CD4-positive, alpha-beta T cell treated with Interleukin-17A for 1 hour (primary cell): Measurements from ENCODE around the gene NSFL1C.
"Not testable (repeated sequence)": the region's sequence is repeated elsewhere in the genome, so short reads cannot be mapped to it uniquely, and the experiment has no call there.

Source experiments
- DNase-seq: peaks from one replicate; pipeline ENCODE4 v3.0.0-alpha.2; 2020

Gene NSFL1C

GRCh38 chr20:1422753-1423152, 43.9 kb downstream of the NSFL1C start:
- no peak for DNase-seq

DNA sequence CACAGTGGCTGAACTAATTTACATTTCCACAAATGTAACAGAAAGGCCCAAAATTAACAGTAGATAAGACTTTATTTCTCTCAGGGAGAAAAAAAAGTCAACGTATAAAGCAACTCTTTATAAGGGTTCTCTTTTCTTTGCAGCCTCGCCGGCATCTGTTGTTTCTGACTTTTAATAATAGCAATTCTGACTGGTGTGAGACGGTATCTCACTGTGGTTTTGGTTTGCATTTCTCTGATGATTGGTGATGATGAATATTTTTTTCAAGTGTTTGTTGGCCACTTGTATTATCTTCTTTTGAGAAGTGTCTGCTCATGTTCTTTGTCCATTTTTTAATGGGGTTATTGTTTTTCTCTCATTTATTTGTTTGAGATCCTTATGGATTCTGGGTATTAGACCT, 46.6 kb downstream of the NSFL1C start:
- no peak for DNase-seq

- no peak for DNase-seq
Measured at GRCh38 chr20:1418350-1418749, 48.3 kb downstream of the NSFL1C start.

DNA sequence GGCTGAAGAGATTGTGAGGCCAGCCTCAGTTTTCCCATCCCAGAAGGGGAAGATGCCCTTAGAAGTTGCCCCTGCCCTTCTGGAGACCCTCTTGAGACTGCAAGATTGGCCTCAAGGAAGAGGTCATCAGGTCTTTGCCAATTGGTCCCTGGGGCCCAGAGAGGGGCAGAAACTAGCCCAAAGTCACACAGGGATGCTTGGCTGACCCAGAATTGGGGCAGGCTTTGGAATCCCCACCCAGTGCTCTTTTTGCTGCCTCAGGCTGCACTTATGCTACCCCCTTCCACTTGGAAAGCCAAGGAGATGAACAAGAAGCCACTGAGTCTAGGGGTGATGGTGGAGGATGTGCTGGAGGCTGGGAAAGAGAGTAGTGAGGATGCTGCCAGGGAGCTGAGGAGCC, 48.9 kb downstream of the NSFL1C start:
- DNase-seq = no peak

DNA sequence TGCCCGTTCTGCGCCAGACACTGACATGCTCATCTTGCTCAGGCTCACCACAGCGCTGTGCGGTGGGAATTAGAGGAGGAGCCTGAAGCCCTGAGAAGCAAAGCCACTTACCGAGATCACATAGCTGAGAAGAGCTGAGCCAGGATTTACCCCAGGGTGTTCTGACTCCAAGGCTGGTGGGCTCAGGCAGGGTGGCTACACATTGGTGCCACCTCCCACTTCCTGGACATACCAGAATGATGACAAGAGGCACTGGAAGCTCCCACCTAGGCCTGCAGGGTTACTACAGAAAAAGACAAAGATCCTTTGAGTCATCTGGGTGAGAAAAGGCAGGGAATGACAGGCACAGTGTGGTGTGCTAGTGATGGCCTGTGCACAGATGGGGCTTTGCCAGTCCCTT, 49.4 kb downstream of the NSFL1C start:
- DNase-seq = no peak

DNA sequence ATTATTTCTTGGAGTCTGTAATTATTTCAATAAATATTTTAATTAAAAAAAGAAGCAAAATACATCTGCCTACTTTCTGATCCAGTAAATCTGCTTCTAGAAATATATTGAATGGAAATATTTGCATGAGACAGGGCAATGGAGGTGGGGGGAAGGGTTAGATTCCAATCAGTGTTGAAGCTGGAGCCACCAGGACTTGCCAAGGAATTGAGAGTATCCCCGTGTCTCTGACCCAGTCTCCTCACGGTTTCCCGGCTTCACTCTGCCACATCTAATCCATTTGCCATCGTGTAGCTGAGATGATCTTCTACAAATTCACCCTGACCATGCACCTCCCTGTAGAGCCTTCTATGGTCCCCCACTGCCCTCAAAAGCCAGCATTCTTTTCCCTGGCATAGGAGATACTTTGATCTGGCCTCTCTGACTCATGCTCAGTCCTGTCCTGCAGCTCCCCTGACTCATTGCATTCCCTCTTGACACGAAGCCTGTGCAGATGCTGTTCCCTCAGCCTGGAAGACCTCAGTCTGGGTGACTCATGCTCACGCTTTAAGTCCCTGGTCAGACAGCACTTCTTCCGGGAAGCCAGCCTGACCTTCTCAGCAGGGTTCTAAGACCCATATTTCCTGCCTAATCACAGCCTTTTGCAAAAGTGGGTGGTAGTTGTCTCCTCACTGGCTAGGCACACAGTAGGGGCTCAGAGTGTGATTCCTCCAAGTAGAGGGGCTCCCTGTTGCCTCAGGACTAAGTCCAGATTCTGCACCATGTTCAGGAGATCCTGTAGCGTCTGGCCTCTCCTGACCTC, 50.8 kb downstream of the NSFL1C start:
- no peak for DNase-seq

- no peak for DNase-seq
Measured at GRCh38 chr20:1414982-1415381, 51.7 kb downstream of the NSFL1C start.

DNA sequence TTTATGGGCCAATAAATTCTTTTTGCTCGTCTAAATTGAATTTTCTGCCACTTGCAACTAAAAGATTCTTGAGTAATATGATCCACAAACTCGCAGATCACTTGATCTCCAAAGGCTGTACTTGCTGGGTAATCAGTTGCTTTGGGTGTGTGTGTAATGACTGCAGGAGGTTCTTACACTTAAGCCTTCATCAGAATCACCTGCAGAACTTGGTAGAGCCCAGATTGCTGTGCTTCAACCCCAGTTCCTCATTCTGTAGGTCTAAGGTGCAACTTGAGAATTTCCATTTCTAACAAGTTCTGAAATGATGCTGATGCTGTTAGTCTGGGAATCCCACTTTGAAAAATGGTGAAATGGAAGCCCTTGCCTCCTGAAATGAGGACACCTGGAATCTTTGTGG, 60.8 kb downstream of the NSFL1C start:
- DNase-seq = no peak

DNA sequence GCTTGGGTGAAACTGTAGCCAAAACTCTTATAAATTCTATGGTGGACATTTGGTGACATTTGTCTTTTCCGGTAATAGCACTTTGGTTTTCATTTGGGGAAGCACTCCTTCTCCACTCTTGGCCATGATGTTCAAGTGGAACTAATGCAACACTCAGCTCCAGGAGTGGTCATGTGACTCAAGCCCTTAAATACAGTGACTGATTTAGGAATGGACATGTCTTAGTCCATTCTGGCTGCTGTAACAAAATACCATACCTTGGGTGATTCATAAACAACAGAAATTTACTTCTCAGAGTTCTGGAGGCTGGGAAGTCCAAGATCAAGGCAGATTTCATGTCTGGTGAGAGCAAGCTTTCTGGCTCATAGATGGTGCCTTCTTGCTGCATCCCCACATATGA, 63.0 kb downstream of the NSFL1C start:
- DNase-seq = no peak

DNA sequence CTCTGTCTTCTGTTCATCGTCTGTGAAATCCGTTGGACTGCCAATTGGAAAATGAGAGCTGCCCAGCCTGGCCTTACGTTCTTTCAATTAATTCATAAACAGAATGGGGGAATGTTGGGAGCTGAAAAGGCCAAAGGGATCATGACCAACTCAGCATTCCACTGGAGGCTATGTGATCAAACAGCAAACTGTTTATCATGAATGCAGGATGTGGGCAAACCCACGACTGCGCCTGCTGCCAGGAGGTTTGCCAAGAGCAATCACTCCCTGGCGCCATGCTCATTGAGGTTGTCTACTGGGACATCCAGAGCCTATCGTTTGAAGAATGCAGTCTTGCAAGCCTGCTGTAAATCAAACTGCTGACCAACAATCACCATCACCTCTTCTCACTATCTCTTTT, 64.5 kb downstream of the NSFL1C start:
- no peak for DNase-seq

DNA sequence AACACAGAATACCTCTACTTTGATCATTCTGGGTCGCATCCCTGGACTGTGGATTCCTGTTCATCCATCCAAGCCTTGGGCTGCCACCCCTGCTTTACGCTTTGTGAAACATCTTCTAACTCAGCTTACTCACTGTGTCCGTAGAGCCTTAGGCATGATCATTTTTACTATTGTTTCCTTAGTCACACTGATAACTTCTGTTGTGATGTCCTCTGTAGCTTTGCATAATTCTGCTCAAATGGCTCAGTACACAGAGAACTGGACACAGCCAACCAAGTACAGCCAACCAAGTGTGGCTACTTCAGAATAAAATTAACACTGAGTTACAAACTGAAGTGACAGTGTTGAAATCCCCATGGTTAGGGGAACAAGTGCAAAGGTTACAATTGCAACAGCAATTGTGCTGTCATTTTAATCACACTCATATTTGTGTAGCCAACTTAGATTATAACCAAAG, 65.2 kb downstream of the NSFL1C start:
- DNase-seq = no peak

- DNase-seq = not testable (repeated sequence)
Measured at GRCh38 chr20:1399678-1400366, 66.8 kb downstream of the NSFL1C start.

DNA sequence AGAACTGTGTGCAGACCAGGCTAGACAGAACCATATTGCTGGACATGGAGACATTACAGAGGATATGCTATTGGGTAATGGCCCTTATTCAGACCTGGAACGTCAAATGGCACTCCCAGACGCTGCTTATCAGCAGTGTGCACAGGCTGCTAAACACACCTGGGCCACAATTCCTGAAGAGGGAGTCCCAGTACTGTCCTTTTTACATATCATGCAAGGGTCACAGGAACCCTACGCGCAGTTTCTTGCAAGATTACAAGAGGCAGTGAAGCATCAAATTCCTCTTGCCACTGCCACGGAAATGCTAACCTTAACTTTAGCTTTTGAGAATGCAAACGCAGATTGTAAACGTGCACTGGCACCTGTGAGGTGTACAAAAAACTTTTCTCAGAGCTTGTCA, 68.5 kb downstream of the NSFL1C start:
- not testable (repeated sequence) for DNase-seq

DNA sequence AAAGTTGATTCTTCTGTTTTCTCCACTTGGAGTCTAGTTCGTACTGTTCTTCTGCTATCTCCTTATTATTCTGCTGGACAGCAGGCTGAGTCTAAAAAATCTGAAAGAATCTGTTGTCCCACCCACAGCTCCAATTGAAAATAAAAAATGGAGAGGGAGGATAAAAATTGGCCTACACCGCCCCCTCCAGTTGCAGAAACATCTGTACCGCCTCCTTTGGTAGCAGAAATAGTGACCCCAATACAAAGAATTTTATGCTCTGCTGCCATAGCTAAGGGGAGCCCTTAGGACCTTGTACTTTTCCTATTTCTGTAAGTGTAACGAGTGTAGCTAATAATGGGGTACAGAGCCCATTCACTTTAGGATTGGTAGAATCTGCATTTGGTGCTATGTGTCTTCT, 68.9 kb downstream of the NSFL1C start:
- DNase-seq = no peak

GRCh38 chr20:1396702-1397101, 69.9 kb downstream of the NSFL1C start:
- no peak for DNase-seq

- DNase-seq = no peak
Measured at GRCh38 chr20:1396264-1396663, 70.4 kb downstream of the NSFL1C start.

GRCh38 chr20:1394686-1395085, 72.0 kb downstream of the NSFL1C start:
- no peak for DNase-seq

GRCh38 chr20:1393507-1393882, 73.2 kb downstream of the NSFL1C start:
- DNase-seq = no peak

- peak; percentile 94 for DNase-seq
Measured at GRCh38 chr20:1392693-1393506, 73.7 kb downstream of the NSFL1C start, which contains the start of gene FKBP1A. TSS of gene FKBP1A (minus strand) at chr20:1393054. CDS start at chr20:1392998, 56 bp downstream.

GRCh38 chr20:1392443-1392692, 74.3 kb downstream of the NSFL1C start:
- DNase-seq = no peak
